Suppressor macrophage treated with lipopolysaccharide for 4 hours (primary cell): Measurements from ENCODE around the gene GLIS1.

Source experiments
- DNase-seq: peaks from one replicate; pipeline ENCODE4 v3.0.0-alpha.2; 2020

GLIS1 gene

GRCh38 chr1:53608071-53608470 lies 130.9 kb downstream of the GLIS1 start:
- DNase-seq: no peak

GRCh38 chr1:53606651-53607051 lies 132.3 kb downstream of the GLIS1 start:
- DNase-seq: no peak

- no peak for DNase-seq
Observed at GRCh38 chr1:53606197-53606596, 132.8 kb downstream of the GLIS1 start.

- DNase-seq: no peak
Observed at GRCh38 chr1:53605181-53605580, 133.8 kb downstream of the GLIS1 start.

- no peak for DNase-seq
Observed at GRCh38 chr1:53604291-53604919, 134.6 kb downstream of the GLIS1 start.

- DNase-seq: no peak
Observed at GRCh38 chr1:53603431-53603830, 135.5 kb downstream of the GLIS1 start.

- DNase-seq: no peak
Observed at GRCh38 chr1:53601867-53602775, 136.8 kb downstream of the GLIS1 start.

- DNase-seq: no peak
Observed at GRCh38 chr1:53601031-53601745, 137.8 kb downstream of the GLIS1 start.

GRCh38 chr1:53600561-53600960 lies 138.4 kb downstream of the GLIS1 start:
- no peak for DNase-seq

GRCh38 chr1:53600001-53600400 lies 139.0 kb downstream of the GLIS1 start:
- DNase-seq: no peak

GRCh38 chr1:53599481-53599880 lies 139.5 kb downstream of the GLIS1 start:
- no peak for DNase-seq

- no peak for DNase-seq
Observed at GRCh38 chr1:53598966-53599365, 140.0 kb downstream of the GLIS1 start.

GRCh38 chr1:53595906-53596305 lies 143.1 kb downstream of the GLIS1 start:
- no peak for DNase-seq

GRCh38 chr1:53594391-53595180 lies 144.4 kb downstream of the GLIS1 start:
- DNase-seq: no peak

- peak; percentile 10 for DNase-seq
Observed at GRCh38 chr1:53593758-53594380, 145.1 kb downstream of the GLIS1 start.

GRCh38 chr1:53592985-53593757 lies 145.8 kb downstream of the GLIS1 start:
- DNase-seq: no peak

- no peak for DNase-seq
Observed at GRCh38 chr1:53592521-53592982, 146.4 kb downstream of the GLIS1 start.

- no peak for DNase-seq
Observed at GRCh38 chr1:53591924-53592323, 147.0 kb downstream of the GLIS1 start.

GRCh38 chr1:53590531-53591515 lies 148.1 kb downstream of the GLIS1 start:
- no peak for DNase-seq

- DNase-seq: no peak
Observed at GRCh38 chr1:53590104-53590503, 148.9 kb downstream of the GLIS1 start.
